Stimulated activated naive B cell treated with anti-CD40 and anti-IgM and Interleukin-4, amounts not matched to agents 10 μg/mL and 1 μg/mL and 100 μg/mL, for 72 hours (primary cell): ENCODE data around the gene HDAC11.
"Not testable (repeated sequence)": the region's sequence is repeated elsewhere in the genome, so short reads cannot be mapped to it uniquely, and the experiment has no call there.

Experiments used
- ATAC-seq, 2 donors: fragments of 150-1000 bp; cut with Tn5 transposase; replicated peaks; 2 replicates each; pipeline ENCODE4 v1.10.0; 2021; ENCODE audit warnings: moderate library complexity in 1 of 2
- DNase-seq: peaks from one replicate; pipeline ENCODE4 v3.0.0; 2021
- H3K27ac Mint-ChIP-seq: one replicate; pipeline ENCODE4 v1.8.0; 2022; ENCODE audit warnings: mild to moderate bottlenecking, mixed read lengths
- H3K27me3 Mint-ChIP-seq, 2 donors: one replicate each; pipeline ENCODE4 v1.8.0; 2022; ENCODE audit warnings: mixed read lengths in 2 of 2
- H3K36me3 Mint-ChIP-seq, 2 donors: one replicate each; pipeline ENCODE4 v1.8.0; 2022; ENCODE audit warnings: mixed read lengths in 2 of 2, mild to moderate bottlenecking in 1 of 2
- H3K4me1 Mint-ChIP-seq, 2 donors: one replicate each; pipeline ENCODE4 v1.8.0; 2022; ENCODE audit warnings: mixed read lengths in 2 of 2, mild to moderate bottlenecking in 1 of 2
- H3K4me3 Mint-ChIP-seq, 2 donors: one replicate each; pipeline ENCODE4 v1.8.0; 2022; ENCODE audit warnings: mild to moderate bottlenecking in 2 of 2, mixed read lengths in 2 of 2, moderate library complexity in 1 of 2
- H3K9me3 Mint-ChIP-seq, 2 donors: one replicate each; pipeline ENCODE4 v1.8.0; 2022; ENCODE audit warnings: mixed read lengths in 2 of 2, mild to moderate bottlenecking in 1 of 2

The HDAC11 gene

DNA sequence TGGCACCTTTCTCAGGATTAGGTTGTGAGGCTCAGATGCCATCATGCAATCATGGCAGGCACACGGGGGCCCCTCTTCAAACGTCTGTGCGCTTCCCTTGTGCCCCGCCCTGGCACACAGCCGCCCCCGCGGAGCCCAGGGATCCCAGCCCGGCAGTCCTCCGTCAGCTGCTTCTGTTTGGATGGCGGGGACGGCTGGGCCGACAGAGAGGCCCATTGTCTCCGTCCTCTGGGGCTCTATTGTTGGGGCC is 849 bp upstream of the HDAC11 start:
- peak overlapping the region; percentile 96 to 97 for H3K4me3 Mint-ChIP-seq
- no peaks in the 10 kb centered on the region for H3K36me3 Mint-ChIP-seq
- DNase-seq (no peak), ATAC-seq (peak in 1 of 2 donors; percentile 22)
- peaks cover 0 to 7% of the 10 kb centered on the region in 2 donors for H3K27me3 Mint-ChIP-seq
- H3K4me1 Mint-ChIP-seq = peaks cover 9 to 10% of the 10 kb centered on the region in 2 donors
- no peaks in the 10 kb centered on the region for H3K9me3 Mint-ChIP-seq
- peak overlapping the region; percentile 96 for H3K27ac Mint-ChIP-seq

DNA sequence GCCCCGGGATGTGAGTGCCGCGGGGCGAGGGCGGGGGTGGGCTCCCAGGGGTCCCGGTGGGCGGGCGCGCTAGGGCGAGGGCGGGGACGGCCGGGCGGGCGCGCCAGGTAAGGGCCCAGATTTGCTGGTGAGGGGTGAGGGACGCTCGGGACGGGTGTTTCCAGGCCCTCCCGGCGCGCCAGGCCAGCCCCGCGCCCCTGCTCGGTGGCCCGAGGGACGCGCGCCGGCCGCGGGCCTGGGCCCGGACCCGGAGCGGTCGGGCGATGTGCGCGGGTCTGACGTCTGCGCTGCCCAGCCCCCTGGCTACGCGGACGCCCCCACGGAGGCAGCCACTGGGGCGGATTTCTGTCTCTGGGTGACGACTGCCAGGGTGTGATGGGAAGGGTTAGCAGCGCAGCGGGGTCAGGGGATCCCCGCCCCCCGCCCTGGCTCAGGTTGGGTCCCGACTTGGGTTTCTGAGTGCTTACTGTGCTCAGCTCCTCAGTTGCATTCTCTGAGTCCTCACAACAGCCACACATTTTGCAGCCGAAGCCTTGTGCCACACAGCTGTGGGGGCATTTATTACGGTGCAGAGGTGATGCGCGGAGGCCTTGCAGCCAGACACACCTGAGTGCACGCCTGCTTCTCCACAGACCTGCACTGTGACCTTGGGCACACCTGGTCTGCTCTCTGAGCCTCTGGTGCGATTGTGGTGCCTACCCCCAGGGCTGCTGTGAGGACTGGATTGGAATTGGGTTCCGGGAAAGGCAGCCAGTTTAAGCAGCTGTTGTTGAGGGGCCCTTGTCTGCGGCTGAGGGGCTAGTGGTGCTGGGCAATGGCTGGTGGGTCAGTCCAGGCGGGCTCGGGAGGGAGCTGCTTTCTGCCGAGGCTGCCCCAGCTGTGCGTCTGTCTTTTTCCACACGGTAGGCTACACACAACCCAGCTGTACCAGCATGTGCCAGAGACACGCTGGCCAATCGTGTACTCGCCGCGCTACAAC is 523 bp downstream of the HDAC11 start:
- Mint-ChIP-seq H3K4me1 (peaks cover 9 to 14% of the 10 kb centered on the region in 2 donors), H3K27me3 (no peaks in the 10 kb centered on the region), H3K27ac (peak overlapping the region; percentile 82), H3K9me3 (no peaks in the 10 kb centered on the region), H3K36me3 (no peaks in the 10 kb centered on the region), H3K4me3 (peak overlapping the region; percentile 81 to 97)
- ATAC-seq (peak; percentile 33 to 35), DNase-seq (no peak)

DNA sequence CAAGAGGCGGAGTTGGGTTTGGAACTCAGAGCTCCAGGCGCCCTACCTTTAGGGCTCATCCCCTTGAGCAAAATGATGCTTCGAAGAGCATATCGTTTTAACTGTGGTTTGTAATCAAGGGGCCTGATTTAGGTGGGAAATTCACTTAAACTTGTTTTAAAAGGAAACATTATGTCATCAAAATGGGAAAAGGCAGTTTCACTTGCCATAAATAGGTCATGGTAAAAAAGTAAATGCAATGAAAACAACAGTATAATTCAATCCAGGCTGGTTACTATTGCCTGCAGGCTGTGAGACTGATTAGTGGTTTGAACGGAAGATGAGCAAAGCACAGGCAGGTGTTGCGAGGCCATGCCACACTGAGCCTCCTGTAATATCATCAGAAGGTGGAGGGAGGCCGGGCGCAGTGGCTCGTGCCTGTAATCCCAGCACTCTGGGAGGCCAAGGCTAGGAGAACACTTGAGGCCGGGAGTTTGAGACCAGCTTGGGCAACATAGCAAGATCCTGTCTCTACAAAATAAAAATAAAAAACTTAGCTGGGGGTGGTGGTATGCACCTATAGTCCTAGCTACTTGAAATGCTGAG is 2.1 kb downstream of the HDAC11 start:
- H3K27me3 Mint-ChIP-seq = no peaks in the 10 kb centered on the region
- H3K9me3 Mint-ChIP-seq = no peaks in the 10 kb centered on the region
- no peak overlapping the region for H3K27ac Mint-ChIP-seq
- peaks cover 9 to 14% of the 10 kb centered on the region in 2 donors for H3K4me1 Mint-ChIP-seq
- no peak overlapping the region for H3K4me3 Mint-ChIP-seq
- no peak for DNase-seq
- H3K36me3 Mint-ChIP-seq = no peaks in the 10 kb centered on the region
- no peak for ATAC-seq

GRCh38 chr3:13483286-13483685 is 3.2 kb downstream of the HDAC11 start:
- no peak overlapping the region for H3K27ac Mint-ChIP-seq
- H3K27me3 Mint-ChIP-seq = no peaks in the 10 kb centered on the region
- peaks cover 9 to 14% of the 10 kb centered on the region in 2 donors for H3K4me1 Mint-ChIP-seq
- DNase-seq (no peak), ATAC-seq (no peak)
- H3K4me3 Mint-ChIP-seq = no peak overlapping the region
- H3K9me3 Mint-ChIP-seq = no peaks in the 10 kb centered on the region
- H3K36me3 Mint-ChIP-seq = no peaks in the 10 kb centered on the region

DNA sequence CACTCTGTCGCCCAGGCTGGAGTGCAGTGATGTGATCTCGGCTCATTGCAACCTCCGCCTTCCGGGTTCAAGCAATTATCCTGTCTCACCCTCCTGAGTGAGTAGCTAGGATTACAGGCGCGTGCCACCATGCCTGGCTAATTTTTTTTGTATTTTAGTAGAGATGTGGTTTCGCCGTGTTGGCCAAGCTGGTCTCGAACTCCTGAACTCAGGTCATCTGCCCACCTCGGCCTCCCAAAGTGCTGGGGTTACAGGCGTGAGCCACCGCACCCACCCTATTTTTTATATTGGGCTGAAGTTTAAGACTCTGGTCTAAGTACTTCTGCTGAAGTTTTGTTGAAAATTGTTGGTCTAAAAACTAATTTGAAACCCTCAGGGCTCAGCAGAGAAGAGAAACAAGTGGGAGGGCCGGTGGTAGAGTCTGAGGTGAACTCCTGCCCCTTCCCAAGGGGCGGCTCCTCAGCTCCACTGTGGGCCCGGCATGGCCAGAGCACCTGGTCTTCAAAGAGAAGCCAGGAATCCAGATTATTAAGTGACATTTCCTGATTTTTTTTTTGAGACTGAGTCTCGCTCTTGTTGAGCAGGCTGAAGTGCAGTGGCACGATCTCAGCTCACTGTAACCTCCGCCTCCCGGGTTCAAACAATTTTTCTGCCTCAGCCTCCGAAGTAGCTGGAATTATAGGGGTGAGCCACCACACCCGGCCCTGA is 4.0 kb downstream of the HDAC11 start:
- no peak for ATAC-seq
- Mint-ChIP-seq H3K27me3 (no peaks in the 10 kb centered on the region), H3K27ac (no peak overlapping the region), H3K9me3 (no peaks in the 10 kb centered on the region), H3K36me3 (no peaks in the 10 kb centered on the region), H3K4me3 (no peak overlapping the region), H3K4me1 (peaks cover 5 to 14% of the 10 kb centered on the region in 2 donors)
- no peak for DNase-seq

DNA sequence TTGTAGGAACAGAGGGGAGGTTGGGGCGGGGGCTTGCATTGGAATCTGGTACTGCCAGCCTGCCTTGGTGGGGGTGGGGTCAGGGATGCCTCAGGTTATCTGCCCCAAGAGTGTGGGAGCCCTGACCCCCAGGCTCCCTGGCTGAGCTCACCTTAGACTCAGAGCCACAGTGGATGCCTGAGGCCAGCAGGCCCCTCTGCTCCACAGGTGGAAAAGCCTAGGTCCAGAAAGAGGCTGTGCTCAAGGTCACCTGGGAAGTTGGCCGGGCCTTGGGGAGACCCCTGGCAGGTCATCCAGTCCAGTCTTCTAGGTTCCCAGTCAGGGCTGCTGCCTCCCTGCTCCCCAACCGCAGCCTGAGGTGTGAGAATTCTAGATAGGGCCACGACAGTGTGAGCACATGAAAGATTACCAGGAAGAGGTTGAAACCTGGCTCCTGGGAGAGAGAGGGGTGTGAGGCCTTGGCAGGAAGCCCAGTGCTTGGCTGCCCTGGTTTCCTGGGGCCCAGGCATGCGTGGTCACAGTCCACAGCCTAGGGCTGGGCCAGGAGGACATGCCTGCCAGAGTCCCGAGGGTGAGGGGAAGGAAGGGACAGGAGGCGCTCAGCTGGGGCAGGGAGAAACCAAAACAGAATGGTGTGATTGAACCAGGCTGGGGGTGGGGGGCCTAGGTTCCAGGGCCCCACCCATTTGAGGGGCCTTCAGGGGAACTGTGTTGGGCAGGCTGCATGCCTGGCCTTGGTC is 4.9 kb downstream of the HDAC11 start:
- no peaks in the 10 kb centered on the region for H3K9me3 Mint-ChIP-seq
- DNase-seq (no peak), ATAC-seq (no peak)
- no peaks in the 10 kb centered on the region for H3K27me3 Mint-ChIP-seq
- H3K36me3 Mint-ChIP-seq = no peaks in the 10 kb centered on the region
- peak overlapping the region; percentile 40 for H3K27ac Mint-ChIP-seq
- H3K4me1 Mint-ChIP-seq = peaks cover 0 to 12% of the 10 kb centered on the region in 2 donors
- no peak overlapping the region for H3K4me3 Mint-ChIP-seq

GRCh38 chr3:13485630-13486562 is 5.8 kb downstream of the HDAC11 start:
- not testable (repeated sequence) for H3K27ac Mint-ChIP-seq, DNase-seq, H3K36me3 Mint-ChIP-seq, ATAC-seq, H3K4me1 Mint-ChIP-seq, H3K4me3 Mint-ChIP-seq, H3K9me3 Mint-ChIP-seq, H3K27me3 Mint-ChIP-seq

- Mint-ChIP-seq H3K4me3 (no peak overlapping the region), H3K27me3 (no peaks in the 10 kb centered on the region)
- no peak for ATAC-seq
Observed at GRCh38 chr3:13487403-13487802, 7.3 kb downstream of the HDAC11 start.

DNA sequence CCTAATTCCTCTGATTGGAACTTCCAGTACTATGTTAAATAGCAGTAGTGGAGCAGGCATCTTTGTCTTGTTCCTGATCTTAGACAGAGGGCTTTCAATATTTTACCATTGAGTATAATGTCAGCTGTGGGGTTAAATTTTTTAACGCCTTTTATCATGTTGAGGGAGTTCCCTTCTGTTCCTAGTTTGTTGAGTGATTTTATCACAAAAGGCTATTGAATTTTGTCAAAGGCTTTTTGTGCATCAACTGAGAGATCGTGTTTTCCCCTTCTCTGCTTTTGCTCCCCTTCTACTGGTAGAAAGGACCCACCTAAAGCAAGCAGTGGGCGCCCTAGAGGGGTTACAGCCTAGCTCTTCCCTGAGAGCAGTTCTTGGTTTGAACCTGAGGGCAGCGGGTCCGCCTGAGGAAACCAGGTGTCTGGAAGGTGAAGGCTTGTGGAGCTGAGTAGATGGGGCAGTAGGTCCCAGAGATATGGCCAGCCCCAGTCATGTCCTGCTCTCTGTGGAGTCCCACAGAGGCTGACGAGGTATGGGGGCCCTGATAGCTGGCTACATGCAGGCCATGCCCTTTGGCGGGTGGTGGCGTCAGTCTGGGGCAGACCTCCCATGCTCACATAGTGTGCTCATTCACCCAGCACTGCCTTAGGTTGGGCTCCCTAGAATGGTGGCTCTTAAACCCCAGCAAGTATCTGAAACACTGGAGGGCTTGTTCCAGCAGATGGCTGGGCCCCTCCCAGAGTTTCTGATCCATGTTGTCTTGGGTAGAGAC is 11.3 kb downstream of the HDAC11 start:
- Mint-ChIP-seq H3K36me3 (no peaks in the 10 kb centered on the region), H3K9me3 (no peaks in the 10 kb centered on the region), H3K27me3 (peaks cover 0 to 4% of the 10 kb centered on the region in 2 donors), H3K4me3 (no peak overlapping the region), H3K4me1 (peaks cover 2 to 5% of the 10 kb centered on the region in 2 donors), H3K27ac (no peak overlapping the region)
- no peak for DNase-seq
- ATAC-seq = no peak

More at GRCh38 chr3:13487403-13487802, 7.3 kb downstream of the HDAC11 start:
- no peaks in the 10 kb centered on the region for H3K36me3 Mint-ChIP-seq
- H3K9me3 Mint-ChIP-seq = no peaks in the 10 kb centered on the region
- no peak for DNase-seq
- H3K4me1 Mint-ChIP-seq = peaks cover 0 to 5% of the 10 kb centered on the region in 2 donors
- no peak overlapping the region for H3K27ac Mint-ChIP-seq

DNA sequence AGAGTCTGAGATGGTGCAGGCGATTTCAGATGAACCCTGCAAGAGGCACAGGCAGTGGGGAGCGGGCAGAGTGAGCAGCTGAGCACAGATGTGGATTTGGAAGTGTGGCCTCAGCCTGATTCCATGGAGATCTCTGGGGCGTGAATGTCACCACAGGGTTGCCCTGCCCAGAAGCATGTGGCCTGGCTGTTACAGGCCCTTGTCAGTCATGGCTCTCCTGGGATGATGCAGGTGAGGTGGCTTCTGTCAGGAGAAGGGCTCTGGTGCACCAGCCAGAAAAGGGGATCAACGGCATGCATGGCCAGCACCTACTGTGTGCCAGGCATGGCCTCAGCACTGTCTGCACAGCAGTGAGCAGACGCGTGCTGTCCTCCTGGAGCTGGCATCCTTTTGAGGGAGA is 11.9 kb downstream of the HDAC11 start:
- peaks cover 0 to 4% of the 10 kb centered on the region in 2 donors for H3K27me3 Mint-ChIP-seq
- H3K27ac Mint-ChIP-seq = no peak overlapping the region
- DNase-seq = no peak
- no peaks in the 10 kb centered on the region for H3K9me3 Mint-ChIP-seq
- no peaks in the 10 kb centered on the region for H3K36me3 Mint-ChIP-seq
- H3K4me1 Mint-ChIP-seq = peaks cover 2 to 5% of the 10 kb centered on the region in 2 donors
- H3K4me3 Mint-ChIP-seq = no peak overlapping the region
- no peak for ATAC-seq

GRCh38 chr3:13492976-13493866 is 13.1 kb downstream of the HDAC11 start:
- no peak overlapping the region for H3K4me3 Mint-ChIP-seq
- peaks cover 0 to 4% of the 10 kb centered on the region in 2 donors for H3K27me3 Mint-ChIP-seq
- peaks cover 2 to 5% of the 10 kb centered on the region in 2 donors for H3K4me1 Mint-ChIP-seq
- ATAC-seq (no peak), DNase-seq (no peak)
- H3K9me3 Mint-ChIP-seq = no peaks in the 10 kb centered on the region
- H3K27ac Mint-ChIP-seq = no peak overlapping the region
- H3K36me3 Mint-ChIP-seq = no peaks in the 10 kb centered on the region

DNA sequence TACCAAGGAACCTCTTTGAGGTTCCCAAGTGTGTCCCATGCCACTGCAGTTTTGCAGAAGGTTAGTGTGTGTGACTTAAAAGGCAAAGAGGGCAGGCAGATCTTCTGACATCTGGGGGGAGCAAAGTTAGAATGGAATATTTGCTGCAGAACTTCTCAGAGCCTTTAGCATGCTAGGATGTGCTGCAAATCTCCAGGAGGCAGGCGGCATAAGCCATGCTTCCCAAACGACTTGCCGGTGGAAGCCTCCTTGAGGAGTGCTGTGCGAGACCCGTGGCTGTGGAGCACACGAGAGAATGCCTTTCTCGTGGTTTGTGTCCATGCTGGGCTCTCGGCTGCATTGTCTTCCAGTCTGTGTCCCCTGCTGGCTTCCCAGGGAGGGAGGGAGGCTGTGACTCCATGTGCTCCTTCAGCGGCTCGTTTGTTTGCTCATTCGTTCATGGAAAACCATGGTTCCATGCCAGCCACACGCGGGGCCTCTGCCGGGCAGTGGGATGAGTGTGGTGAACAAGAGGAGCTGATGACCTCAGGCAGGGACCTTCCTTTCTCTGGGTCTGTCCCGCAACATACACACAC is 13.8 kb downstream of the HDAC11 start:
- Mint-ChIP-seq H3K36me3 (no peaks in the 10 kb centered on the region), H3K9me3 (no peaks in the 10 kb centered on the region), H3K27me3 (peaks cover 0 to 4% of the 10 kb centered on the region in 2 donors), H3K27ac (no peak overlapping the region), H3K4me3 (no peak overlapping the region), H3K4me1 (peaks cover 2 to 5% of the 10 kb centered on the region in 2 donors)
- DNase-seq (no peak), ATAC-seq (no peak)
